CD4-positive, alpha-beta memory T cell (primary cell): ENCODE results near the gene RBM25. TPM values are rescaled to one million over a fixed set of nuclear protein-coding genes. Genes with fewer than 3 reads are reported as not detected.

Source experiments
- CTCF ChIA-PET: fragments of 350-600 bp; sonication (Branson Sonifier 250); formaldehyde crosslinking; loops from one replicate; lab custom pipeline; 2021; ENCODE audit warnings: inconsistent platforms; ENCODE audit not compliant: partially characterized antibody; lab: Charles Lee
- POLR2A ChIA-PET: fragments of 350-600 bp; sonication (Branson Sonifier 250); formaldehyde crosslinking; loops from one replicate; lab custom pipeline; 2021; ENCODE audit not compliant: partially characterized antibody; lab: Charles Lee
- DNase-seq, 5 donors: peaks; one replicate each; pipeline versions ENCODE4 v3.0.0 to v3.0.0-alpha.2; 2020 to 2022; ENCODE audit warnings: mixed read lengths in 1 of 5
- H3K27ac ChIP-seq: one replicate; pipeline ENCODE4 v1.7.0; 2013; ENCODE audit warnings: low read depth, low read length
- H3K27me3 ChIP-seq: 2 replicates; pipeline ENCODE4 v1.7.0; 2013; ENCODE audit warnings: mild to moderate bottlenecking, low read length, moderate library complexity; ENCODE audit not compliant: insufficient read depth
- H3K36me3 ChIP-seq: 2 replicates; pipeline ENCODE4 v1.7.0; 2013; ENCODE audit warnings: mild to moderate bottlenecking, low read length, moderate library complexity; ENCODE audit not compliant: insufficient read depth
- H3K4me1 ChIP-seq: 2 replicates; pipeline ENCODE4 v1.7.0; 2013; ENCODE audit warnings: mild to moderate bottlenecking, low read length, moderate library complexity; ENCODE audit not compliant: insufficient read depth
- H3K4me3 ChIP-seq, 2 donors: one replicate each; pipeline ENCODE4 v1.7.0; 2013; ENCODE audit warnings: low read length in 2 of 2, mild to moderate bottlenecking in 1 of 2
- H3K9me3 ChIP-seq, 2 donors: one replicate each; pipeline ENCODE4 v1.7.0; 2013; ENCODE audit warnings: low read length in 2 of 2, control low read depth in 1 of 2; ENCODE audit not compliant: control insufficient read depth in 1 of 2
- H3K27ac Mint-ChIP-seq, 7 donors: one replicate each; pipeline ENCODE4 v1.8.0; 2020 to 2021; ENCODE audit warnings: mixed read lengths in 7 of 7, mild to moderate bottlenecking in 6 of 7, inconsistent platforms in 3 of 7, moderate library complexity in 3 of 7
- H3K27me3 Mint-ChIP-seq, 2 donors: one replicate each; pipeline ENCODE4 v1.8.0; 2020 to 2021; ENCODE audit warnings: mixed read lengths in 2 of 2
- H3K36me3 Mint-ChIP-seq, 2 donors: one replicate each; pipeline ENCODE4 v1.8.0; 2020 to 2021; ENCODE audit warnings: mixed read lengths in 2 of 2, inconsistent platforms in 1 of 2, mild to moderate bottlenecking in 1 of 2
- H3K4me1 Mint-ChIP-seq, 4 donors: one replicate each; pipeline ENCODE4 v1.8.0; 2020 to 2021; ENCODE audit warnings: mixed read lengths in 4 of 4, mild to moderate bottlenecking in 1 of 4
- H3K4me3 Mint-ChIP-seq, 8 donors: one replicate each; pipeline ENCODE4 v1.8.0; 2020 to 2021; ENCODE audit warnings: mixed read lengths in 8 of 8, mild to moderate bottlenecking in 7 of 8, moderate library complexity in 6 of 8, inconsistent platforms in 3 of 8
- H3K9me3 Mint-ChIP-seq, 8 donors: one replicate each; pipeline ENCODE4 v1.8.0; 2020 to 2021; ENCODE audit warnings: mixed read lengths in 8 of 8, mild to moderate bottlenecking in 5 of 8, inconsistent platforms in 3 of 8, moderate library complexity in 1 of 8
- intact Hi-C: fragments of 100-400 bp; cut with micrococcal nuclease; formaldehyde crosslinking; loops from one replicate; pipeline ENCODE4 v1.15.1; 2023
- polyA plus RNA-seq, 2 donors: library from polyadenylated mRNA; unstranded; fragments of 300-500 nt; fragmentation: Illumina TruSeq; gene quantifications; one replicate each; pipeline ENCODE4 v1.2.3, GENCODE V29; 2021
- total RNA-seq, 2 experiments: library from RNA; stranded (reverse); gene quantifications; one replicate each; pipeline ENCODE4 v1.2.3, GENCODE V29; 2021

RBM25 gene
- total and polyA plus RNA-seq, 4 experiments from 2014 or later = 28.1 to 149 (median 103) TPM

DNA sequence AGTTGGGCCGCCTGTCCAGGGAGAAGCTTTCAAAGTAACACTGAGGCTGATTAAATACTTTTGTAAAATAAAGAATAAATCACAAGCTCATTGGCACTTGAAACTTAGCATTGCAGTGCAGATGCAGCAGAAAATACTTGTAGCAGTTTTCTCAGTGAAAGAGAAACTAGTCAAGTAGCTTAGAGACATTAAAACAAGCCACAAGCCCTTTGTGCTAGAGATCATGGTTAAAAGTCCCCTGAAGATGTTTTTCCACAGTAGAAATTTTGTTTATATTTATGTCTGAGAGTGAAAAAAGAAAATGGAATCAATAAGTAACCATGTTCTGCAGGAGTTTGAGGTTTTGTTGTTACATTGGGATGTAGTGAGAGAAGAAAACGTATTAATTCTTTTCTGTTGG lies 83.9 kb downstream of the RBM25 start:
- Histone ChIP-seq H3K4me3 (no peak overlapping the region), H3K4me1 (peaks cover 22% of the 10 kb centered on the region), H3K27ac (no peak overlapping the region), H3K36me3 (no peaks in the 10 kb centered on the region), H3K9me3 (no peaks in the 10 kb centered on the region), H3K27me3 (no peaks in the 10 kb centered on the region)
- peak overlapping the region in 5 of 7 donors; percentile 29 to 81 (median 54) for H3K27ac Mint-ChIP-seq
- peaks cover 31 to 49% (median 41%) of the 10 kb centered on the region in 4 donors for H3K4me1 Mint-ChIP-seq
- ChIA-PET CTCF (no interaction called here), POLR2A (no interaction called here)
- H3K36me3 Mint-ChIP-seq = peaks cover 5 to 18% of the 10 kb centered on the region in 2 donors
- peak overlapping the region in 1 of 8 donors; percentile 13 for H3K4me3 Mint-ChIP-seq
- no peaks in the 10 kb centered on the region for H3K9me3 Mint-ChIP-seq
- H3K27me3 Mint-ChIP-seq = no peaks in the 10 kb centered on the region
- no peak for DNase-seq
- intact Hi-C loops = no loop called here

DNA sequence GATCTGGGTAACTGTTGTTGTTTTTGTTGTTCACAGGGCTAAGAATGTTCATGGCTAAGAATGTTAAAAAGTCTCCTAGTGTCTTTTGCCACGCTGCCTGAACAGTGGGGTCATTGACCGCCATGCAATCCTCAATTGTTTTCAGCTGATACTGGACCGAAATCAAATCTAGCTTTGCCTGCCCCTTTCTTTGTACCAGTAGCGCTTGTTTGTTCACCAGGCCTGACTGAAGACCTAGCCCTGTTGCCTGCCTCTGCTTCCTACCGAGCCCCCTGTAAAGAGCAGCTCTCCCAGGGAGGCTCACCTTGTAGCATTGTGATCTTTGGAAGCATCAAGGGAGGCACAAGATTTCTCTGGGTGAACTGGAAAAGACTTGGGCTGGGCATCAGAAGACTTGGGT lies 84.7 kb downstream of the RBM25 start:
- Mint-ChIP-seq H3K4me3 (peak overlapping the region in 1 of 8 donors; percentile 32), H3K9me3 (no peaks in the 10 kb centered on the region), H3K4me1 (peaks cover 30 to 43% (median 37%) of the 10 kb centered on the region in 4 donors), H3K27ac (peak overlapping the region; percentile 29 to 81 (median 49)), H3K36me3 (peaks cover 5 to 26% of the 10 kb centered on the region in 2 donors), H3K27me3 (no peaks in the 10 kb centered on the region)
- Histone ChIP-seq H3K36me3 (peaks cover 6% of the 10 kb centered on the region), H3K27me3 (no peaks in the 10 kb centered on the region), H3K4me1 (peaks cover 15% of the 10 kb centered on the region), H3K27ac (no peak overlapping the region), H3K9me3 (no peaks in the 10 kb centered on the region), H3K4me3 (no peak overlapping the region)
- ChIA-PET POLR2A (no interaction called here), CTCF (no interaction called here)
- no peak for DNase-seq
- intact Hi-C loops = no loop called here

DNA sequence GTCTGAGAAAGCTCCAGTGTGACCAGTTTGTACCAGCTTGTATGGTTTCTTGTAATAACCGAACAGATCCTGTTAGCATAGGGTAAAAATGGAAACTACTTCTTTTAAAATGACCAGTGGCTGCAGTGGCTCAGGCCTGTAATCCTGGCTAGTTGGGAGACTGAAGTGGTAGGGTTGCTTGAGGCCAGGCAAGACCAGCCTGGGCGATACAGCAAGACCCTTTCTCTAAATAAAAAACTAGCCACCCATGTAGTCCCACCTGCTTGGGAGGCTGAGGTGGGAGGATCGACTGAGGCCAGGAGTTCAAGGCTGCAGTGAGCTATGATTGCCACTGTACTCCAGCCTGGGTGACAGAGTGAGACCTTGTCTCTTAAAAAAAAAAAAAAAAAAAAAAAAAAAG lies 85.3 kb downstream of the RBM25 start:
- Histone ChIP-seq H3K27me3 (no peaks in the 10 kb centered on the region), H3K4me1 (peaks cover 15% of the 10 kb centered on the region), H3K36me3 (peaks cover 12% of the 10 kb centered on the region), H3K4me3 (no peak overlapping the region), H3K9me3 (no peaks in the 10 kb centered on the region), H3K27ac (no peak overlapping the region)
- peak overlapping the region in 1 of 8 donors; percentile 13 for H3K4me3 Mint-ChIP-seq
- intact Hi-C loops = no loop called here
- DNase-seq = no peak
- ChIA-PET CTCF (interaction anchor here (1.0 kb wide), 1 partner anchor 18 kb away, joined by 3 read pairs; no protein-coding TSS in a partner anchor), POLR2A (no interaction called here)
- H3K27me3 Mint-ChIP-seq = no peaks in the 10 kb centered on the region
- peaks cover 5 to 31% of the 10 kb centered on the region in 2 donors for H3K36me3 Mint-ChIP-seq
- H3K27ac Mint-ChIP-seq = peak overlapping the region in 4 of 7 donors; percentile 29 to 50 (median 44)
- H3K9me3 Mint-ChIP-seq = no peaks in the 10 kb centered on the region
- peaks cover 30 to 43% (median 37%) of the 10 kb centered on the region in 4 donors for H3K4me1 Mint-ChIP-seq

DNA sequence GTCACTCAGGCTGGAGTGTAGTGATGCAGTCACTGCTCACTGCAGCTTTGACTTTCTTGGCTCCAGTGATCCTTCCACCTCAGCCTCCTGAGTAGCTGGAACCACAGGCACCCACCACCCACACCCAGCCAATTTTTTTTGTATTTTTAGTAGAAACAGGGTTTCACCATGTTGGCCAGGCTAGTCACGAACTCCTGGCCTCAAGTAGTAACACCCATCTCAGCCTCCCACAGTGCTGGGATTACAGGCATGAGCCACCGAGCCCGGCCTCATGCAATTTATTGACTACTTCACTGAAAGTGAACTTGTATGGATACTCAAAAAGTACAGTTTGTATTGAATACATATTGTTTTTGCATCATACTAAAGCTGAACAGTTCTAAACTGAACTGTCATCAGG lies 87.0 kb downstream of the RBM25 start:
- peak overlapping the region in 1 of 7 donors; percentile 29 for H3K27ac Mint-ChIP-seq
- ChIA-PET CTCF (no interaction called here), POLR2A (interaction anchor here (0.6 kb wide), 1 partner anchor 10 kb away, joined by 3 read pairs; the partner anchor contains the start of gene PSEN1)
- intact Hi-C loops = no loop called here
- Histone ChIP-seq H3K27me3 (no peaks in the 10 kb centered on the region), H3K36me3 (peaks cover 26% of the 10 kb centered on the region), H3K9me3 (no peaks in the 10 kb centered on the region), H3K27ac (no peak overlapping the region), H3K4me1 (peaks cover 15% of the 10 kb centered on the region), H3K4me3 (no peak overlapping the region)
- H3K9me3 Mint-ChIP-seq = no peaks in the 10 kb centered on the region
- DNase-seq = no peak
- H3K27me3 Mint-ChIP-seq = no peaks in the 10 kb centered on the region
- peaks cover 8 to 45% of the 10 kb centered on the region in 2 donors for H3K36me3 Mint-ChIP-seq
- peaks cover 27 to 43% (median 34%) of the 10 kb centered on the region in 4 donors for H3K4me1 Mint-ChIP-seq
- H3K4me3 Mint-ChIP-seq = no peak overlapping the region

DNA sequence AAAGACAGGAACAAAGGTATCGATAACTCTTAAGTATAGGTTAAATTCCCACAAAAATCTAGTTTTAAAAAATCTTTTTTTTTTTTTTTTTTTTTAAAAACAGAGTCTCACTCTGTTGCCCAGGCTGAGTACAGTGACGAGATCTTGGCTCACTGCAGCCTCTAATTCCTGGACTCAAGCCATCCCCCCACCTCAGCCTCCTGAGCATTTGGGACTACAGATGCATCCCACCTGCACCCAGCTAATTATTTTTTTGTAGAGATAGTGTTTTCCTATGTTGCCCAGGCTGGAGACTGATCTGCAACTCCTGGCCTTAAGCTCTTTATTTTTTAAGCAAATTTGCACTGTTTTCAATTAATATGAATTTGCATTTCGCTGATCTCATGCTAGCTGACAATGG lies 87.8 kb downstream of the RBM25 start:
- H3K27ac Mint-ChIP-seq = peak overlapping the region in 1 of 7 donors; percentile 78
- H3K4me3 ChIP-seq = no peak overlapping the region
- H3K27me3 Mint-ChIP-seq = no peaks in the 10 kb centered on the region
- ChIA-PET CTCF (no interaction called here), POLR2A (no interaction called here)
- no peaks in the 10 kb centered on the region for H3K9me3 ChIP-seq
- H3K4me1 ChIP-seq = peaks cover 8% of the 10 kb centered on the region
- H3K36me3 ChIP-seq = peaks cover 26% of the 10 kb centered on the region
- H3K4me3 Mint-ChIP-seq = no peak overlapping the region
- intact Hi-C loops = no loop called here
- no peaks in the 10 kb centered on the region for H3K27me3 ChIP-seq
- H3K9me3 Mint-ChIP-seq = no peaks in the 10 kb centered on the region
- DNase-seq = no peak
- H3K36me3 Mint-ChIP-seq = peaks cover 4 to 42% of the 10 kb centered on the region in 2 donors
- peaks cover 21 to 36% (median 27%) of the 10 kb centered on the region in 4 donors for H3K4me1 Mint-ChIP-seq
- no peak overlapping the region for H3K27ac ChIP-seq

DNA sequence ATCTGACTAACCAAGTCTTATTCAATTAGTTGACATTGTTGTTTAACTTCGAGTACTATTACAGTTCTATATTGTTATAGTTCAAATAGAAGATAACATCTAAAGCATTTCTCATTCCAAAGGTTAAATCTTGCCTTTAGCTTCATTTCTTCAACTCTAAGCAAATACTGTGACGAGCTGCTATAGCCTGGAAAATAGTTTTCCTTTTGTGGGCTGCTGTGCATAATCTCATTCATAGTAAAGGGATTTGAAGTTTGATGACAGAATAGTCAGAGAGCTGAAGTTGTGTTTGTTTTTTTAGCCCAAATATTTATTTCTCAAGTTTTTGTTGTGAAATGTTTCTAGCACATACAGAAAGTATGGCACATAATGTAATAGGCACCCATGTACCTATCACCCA lies 91.4 kb downstream of the RBM25 start:
- Histone ChIP-seq H3K27me3 (no peaks in the 10 kb centered on the region), H3K9me3 (no peaks in the 10 kb centered on the region), H3K36me3 (peaks cover 26% of the 10 kb centered on the region), H3K4me3 (no peak overlapping the region), H3K4me1 (no peaks in the 10 kb centered on the region), H3K27ac (no peak overlapping the region)
- peaks cover 6 to 15% (median 8%) of the 10 kb centered on the region in 4 donors for H3K4me1 Mint-ChIP-seq
- no peaks in the 10 kb centered on the region for H3K9me3 Mint-ChIP-seq
- CTCF ChIA-PET = no interaction called here
- no peak for DNase-seq
- no peak overlapping the region for H3K27ac Mint-ChIP-seq
- intact Hi-C loops = no loop called here
- no peaks in the 10 kb centered on the region for H3K27me3 Mint-ChIP-seq
- peaks cover 3 to 54% of the 10 kb centered on the region in 2 donors for H3K36me3 Mint-ChIP-seq
- POLR2A ChIA-PET = no interaction called here
- H3K4me3 Mint-ChIP-seq = no peak overlapping the region

DNA sequence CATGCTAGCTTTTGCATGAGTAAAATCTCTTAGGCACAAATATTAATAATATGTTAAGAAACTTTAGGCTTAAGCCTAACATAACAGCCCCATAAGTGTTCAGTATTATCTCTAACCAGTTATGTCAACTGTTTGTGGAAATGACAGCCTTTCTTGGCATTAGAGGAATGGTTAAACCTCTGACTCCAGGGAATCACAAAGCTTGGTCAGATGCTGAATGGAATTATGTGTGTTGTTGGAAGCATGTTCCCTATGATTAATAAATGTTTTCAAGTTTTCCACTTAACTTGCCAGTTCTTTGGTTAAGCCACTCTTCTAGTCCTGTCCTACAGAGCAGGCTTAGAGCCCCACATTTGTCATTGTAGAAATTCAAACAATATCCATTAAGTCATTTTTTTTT lies 94.9 kb downstream of the RBM25 start:
- Histone ChIP-seq H3K36me3 (peaks cover 21% of the 10 kb centered on the region), H3K27me3 (no peaks in the 10 kb centered on the region), H3K9me3 (no peaks in the 10 kb centered on the region), H3K4me3 (no peak overlapping the region), H3K4me1 (no peaks in the 10 kb centered on the region), H3K27ac (no peak overlapping the region)
- H3K4me1 Mint-ChIP-seq = peaks cover 0 to 2% (median 0%) of the 10 kb centered on the region in 4 donors
- intact Hi-C loops = no loop called here
- no peak for DNase-seq
- no peaks in the 10 kb centered on the region for H3K27me3 Mint-ChIP-seq
- ChIA-PET POLR2A (no interaction called here), CTCF (interaction anchor here (1.0 kb wide), 1 partner anchor 355 kb away, joined by 3 read pairs; no protein-coding TSS in a partner anchor)
- H3K27ac Mint-ChIP-seq = peak overlapping the region in 1 of 7 donors; percentile 57
- peaks cover 13 to 57% of the 10 kb centered on the region in 2 donors for H3K36me3 Mint-ChIP-seq
- H3K9me3 Mint-ChIP-seq = no peaks in the 10 kb centered on the region
- H3K4me3 Mint-ChIP-seq = no peak overlapping the region
